Measurements from ENCODE around the gene SPPL3.

DNA sequence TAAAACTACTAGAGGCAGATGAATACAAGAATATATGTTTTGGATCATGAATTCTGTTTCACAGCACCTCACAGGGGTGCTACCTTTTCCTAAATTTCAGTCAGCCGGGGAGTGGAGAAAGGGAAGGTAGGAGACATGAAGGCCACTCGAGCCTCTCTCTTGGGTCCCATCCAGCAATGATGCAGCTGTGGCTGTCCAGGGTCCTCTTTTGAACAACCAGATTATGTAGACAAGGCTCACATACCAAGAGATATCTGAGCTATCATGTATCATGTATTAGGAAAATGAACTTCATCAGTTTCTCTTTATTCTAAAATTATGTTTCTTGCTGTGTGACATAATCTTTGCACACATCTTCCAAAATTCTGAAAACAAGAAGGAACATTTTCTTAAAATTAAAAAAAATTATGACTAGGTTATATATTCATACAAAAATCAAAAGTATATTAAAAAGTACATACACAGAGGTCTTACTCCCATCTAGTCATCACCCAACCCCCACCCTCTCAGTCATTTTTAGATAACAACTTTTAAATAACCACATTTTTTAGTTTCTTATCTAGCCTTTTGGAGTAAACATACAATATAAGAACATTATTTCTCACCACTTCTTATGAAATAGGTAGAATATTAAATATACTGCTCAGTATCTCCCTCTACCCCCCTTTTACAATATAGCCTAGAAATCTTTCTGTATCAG lies 89.8 kb downstream of the SPPL3 start:
- TF ChIP-seq CTCF (IDR thresholded peaks at IDR 0.05), result no peak
- TF ChIP-seq, protein P1, sequence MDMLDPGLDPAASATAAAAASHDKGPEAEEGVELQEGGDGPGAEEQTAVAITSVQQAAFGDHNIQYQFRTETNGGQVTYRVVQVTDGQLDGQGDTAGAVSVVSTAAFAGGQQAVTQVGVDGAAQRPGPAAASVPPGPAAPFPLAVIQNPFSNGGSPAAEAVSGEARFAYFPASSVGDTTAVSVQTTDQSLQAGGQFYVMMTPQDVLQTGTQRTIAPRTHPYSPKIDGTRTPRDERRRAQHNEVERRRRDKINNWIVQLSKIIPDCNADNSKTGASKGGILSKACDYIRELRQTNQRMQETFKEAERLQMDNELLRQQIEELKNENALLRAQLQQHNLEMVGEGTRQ (IDR thresholded peaks at IDR 0.05; ENCODE audit: borderline replicate concordance, low read depth, low read length), result no peak
- TF ChIP-seq REST (IDR thresholded peaks at IDR 0.05; ENCODE audit: low read depth, low read length), result peak; percentile 46; the same call in 1 of the 2 replicates
- TF ChIP-seq, protein P2, sequence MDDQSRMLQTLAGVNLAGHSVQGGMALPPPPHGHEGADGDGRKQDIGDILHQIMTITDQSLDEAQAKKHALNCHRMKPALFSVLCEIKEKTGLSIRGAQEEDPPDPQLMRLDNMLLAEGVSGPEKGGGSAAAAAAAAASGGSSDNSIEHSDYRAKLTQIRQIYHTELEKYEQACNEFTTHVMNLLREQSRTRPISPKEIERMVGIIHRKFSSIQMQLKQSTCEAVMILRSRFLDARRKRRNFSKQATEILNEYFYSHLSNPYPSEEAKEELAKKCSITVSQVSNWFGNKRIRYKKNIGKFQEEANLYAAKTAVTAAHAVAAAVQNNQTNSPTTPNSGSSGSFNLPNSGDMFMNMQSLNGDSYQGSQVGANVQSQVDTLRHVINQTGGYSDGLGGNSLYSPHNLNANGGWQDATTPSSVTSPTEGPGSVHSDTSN (IDR thresholded peaks at IDR 0.05), result no peak
- TF ChIP-seq EP300 (IDR thresholded peaks at IDR 0.05; ENCODE audit: borderline replicate concordance in 1 of 2, low read depth in 1 of 2, low read length in 1 of 2), result no peak
- no peak for TF ChIP-seq YY1 (IDR thresholded peaks at IDR 0.05; ENCODE audit: low read depth)
- TF ChIP-seq TAF1 (IDR thresholded peaks at IDR 0.05; ENCODE audit: borderline replicate concordance, low read depth, low read length), result no peak
- TF ChIP-seq, protein P3, sequence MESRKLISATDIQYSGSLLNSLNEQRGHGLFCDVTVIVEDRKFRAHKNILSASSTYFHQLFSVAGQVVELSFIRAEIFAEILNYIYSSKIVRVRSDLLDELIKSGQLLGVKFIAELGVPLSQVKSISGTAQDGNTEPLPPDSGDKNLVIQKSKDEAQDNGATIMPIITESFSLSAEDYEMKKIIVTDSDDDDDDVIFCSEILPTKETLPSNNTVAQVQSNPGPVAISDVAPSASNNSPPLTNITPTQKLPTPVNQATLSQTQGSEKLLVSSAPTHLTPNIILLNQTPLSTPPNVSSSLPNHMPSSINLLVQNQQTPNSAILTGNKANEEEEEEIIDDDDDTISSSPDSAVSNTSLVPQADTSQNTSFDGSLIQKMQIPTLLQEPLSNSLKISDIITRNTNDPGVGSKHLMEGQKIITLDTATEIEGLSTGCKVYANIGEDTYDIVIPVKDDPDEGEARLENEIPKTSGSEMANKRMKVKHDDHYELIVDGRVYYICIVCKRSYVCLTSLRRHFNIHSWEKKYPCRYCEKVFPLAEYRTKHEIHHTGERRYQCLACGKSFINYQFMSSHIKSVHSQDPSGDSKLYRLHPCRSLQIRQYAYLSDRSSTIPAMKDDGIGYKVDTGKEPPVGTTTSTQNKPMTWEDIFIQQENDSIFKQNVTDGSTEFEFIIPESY (IDR thresholded peaks at IDR 0.05; ENCODE audit: borderline replicate concordance, low read depth), result no peak
- TF ChIP-seq RAD21 (IDR thresholded peaks at IDR 0.05; ENCODE audit: low read length), result no peak
